Activated CD4-positive, CD25-positive, alpha-beta regulatory T cell treated with anti-CD3 and anti-CD28 coated beads, Interleukin-2, amount 50 U/mL, for 24 hours (primary cell): Measurements from ENCODE around the gene SPAG7.
"Not testable (repeated sequence)": the region's sequence is repeated elsewhere in the genome, so short reads cannot be mapped to it uniquely, and the experiment has no call there.

Experiments
- ATAC-seq, 2 donors: fragments of 150-1000 bp; cut with Tn5 transposase; one replicate each; pipeline ENCODE4 v1.10.0; 2021; ENCODE audit warnings: mild to moderate bottlenecking in 1 of 2, moderate library complexity in 1 of 2

The SPAG7 gene

DNA sequence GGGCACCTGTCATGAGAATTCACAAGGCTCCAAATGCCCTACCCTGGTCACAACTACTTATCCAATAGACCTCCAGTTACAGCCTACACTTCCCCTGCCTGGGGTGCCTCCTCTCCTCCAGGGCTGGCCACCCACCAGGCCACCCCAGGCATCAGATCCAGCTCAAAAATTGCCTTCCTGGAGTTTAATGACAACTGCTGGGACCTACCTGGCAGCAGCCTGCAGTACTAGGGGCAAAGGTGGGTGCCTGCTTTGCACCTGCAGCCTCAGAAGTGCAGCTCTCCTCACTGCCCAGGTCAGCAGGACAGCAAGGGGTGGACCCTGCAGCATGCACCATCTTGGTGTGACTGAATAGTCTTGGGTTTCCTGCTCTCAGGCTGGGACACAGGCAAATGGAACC is 32.0 kb downstream of the SPAG7 start:
- ATAC-seq: no peak

GRCh38 chr17:4934173-4934979 is 33.2 kb downstream of the SPAG7 start:
- ATAC-seq: no peak

- ATAC-seq: no peak
These were observed 34.0 kb downstream of the SPAG7 start for GRCh38 chr17:4933646-4934045.

DNA sequence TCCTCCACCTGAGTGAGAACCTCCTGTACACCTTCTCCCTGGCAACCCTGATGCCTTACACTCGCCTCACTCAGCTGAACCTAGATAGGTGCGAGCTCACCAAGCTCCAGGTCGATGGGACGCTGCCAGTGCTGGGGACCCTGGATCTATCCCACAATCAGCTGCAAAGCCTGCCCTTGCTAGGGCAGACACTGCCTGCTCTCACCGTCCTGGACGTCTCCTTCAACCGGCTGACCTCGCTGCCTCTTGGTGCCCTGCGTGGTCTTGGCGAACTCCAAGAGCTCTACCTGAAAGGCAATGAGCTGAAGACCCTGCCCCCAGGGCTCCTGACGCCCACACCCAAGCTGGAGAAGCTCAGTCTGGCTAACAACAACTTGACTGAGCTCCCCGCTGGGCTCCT is 34.9 kb downstream of the SPAG7 start:
- no peak for ATAC-seq

- no peak for ATAC-seq
These were observed 35.7 kb downstream of the SPAG7 start, which contains the start of gene GP1BA for GRCh38 chr17:4931963-4932362. GP1BA (plus strand) TSS chr17:4932277; CDS start chr17:4932605, 328 bp downstream.

GRCh38 chr17:4928881-4929280 is 38.7 kb downstream of the SPAG7 start:
- no peak for ATAC-seq

- ATAC-seq: not testable (repeated sequence)
These were observed 40.9 kb downstream of the SPAG7 start for GRCh38 chr17:4926577-4927335.

DNA sequence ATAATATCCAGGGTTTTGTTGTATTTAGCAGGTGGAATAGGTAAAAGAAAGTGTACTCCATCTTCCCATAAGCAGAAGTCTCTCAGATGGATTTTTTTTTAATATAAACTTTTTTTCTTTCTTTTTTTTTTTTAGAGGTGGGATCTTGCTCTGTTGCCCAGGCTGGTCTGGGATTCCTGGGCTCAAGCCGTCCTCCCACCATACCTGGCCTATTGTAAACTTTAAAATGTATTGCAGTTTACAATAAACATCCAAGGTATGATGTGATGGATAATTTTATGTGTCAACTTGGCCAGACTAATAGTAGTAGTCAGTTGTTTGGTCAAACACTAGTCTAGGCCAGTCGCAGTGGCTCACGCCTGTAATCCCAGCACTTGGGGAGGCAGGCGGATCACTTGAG is 46.3 kb downstream of the SPAG7 start:
- ATAC-seq: no peak

DNA sequence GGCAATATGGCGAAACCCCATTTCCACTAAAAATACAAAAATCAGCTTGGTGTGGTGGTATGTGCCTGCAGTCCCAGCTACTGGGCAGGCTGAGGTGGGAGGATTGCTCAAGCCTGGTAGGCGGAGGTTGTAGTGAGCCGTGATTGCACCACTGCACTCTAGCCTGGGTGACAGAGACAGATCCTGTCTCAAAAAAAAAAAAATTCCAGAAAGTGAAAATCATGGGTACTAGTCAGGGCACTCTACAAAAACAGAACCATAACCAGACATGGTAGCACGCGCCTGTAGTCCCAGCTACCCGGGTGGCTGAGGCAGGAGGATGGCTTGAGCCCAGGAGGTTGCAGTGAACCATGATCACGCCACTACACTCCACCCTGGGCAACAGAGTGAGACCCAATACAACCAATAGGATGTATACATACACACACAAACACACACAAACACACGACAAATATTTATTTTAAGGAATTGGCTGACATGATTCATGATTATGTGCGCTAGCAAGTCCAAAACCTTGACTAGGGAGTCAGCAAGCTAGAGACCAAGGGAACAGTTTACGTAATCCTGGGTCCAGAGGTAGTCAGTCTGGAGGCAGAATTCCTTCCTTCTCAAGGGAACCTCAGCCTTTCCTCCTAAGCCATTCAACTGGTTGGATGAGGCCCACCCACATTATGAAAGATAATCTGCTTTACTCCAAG is 47.1 kb downstream of the SPAG7 start:
- no peak for ATAC-seq

DNA sequence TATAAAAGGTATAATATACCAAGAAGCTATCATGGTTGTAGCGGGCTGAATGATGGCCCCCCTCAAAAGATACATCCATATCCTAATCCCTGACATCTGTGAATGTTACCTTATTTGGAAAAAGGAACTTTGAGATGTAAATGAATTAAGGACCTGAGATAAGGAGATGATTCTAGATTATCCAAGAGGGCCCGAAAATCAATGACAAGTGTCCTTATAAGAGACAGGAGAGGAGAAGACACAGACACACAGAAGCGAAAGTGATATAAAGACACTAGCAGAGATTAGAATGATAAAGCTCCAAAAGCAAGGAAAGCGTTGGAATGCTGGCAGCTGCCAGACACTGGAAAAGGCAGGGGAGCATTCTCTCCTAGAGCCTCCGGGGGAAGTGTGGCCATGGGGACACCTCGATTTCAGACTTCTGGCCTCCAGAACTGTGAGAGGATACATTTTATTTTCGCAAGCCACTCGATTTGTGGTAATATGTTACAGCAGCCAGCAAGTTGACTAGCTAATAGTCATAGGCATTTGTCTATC is 48.0 kb downstream of the SPAG7 start:
- ATAC-seq: no peak

DNA sequence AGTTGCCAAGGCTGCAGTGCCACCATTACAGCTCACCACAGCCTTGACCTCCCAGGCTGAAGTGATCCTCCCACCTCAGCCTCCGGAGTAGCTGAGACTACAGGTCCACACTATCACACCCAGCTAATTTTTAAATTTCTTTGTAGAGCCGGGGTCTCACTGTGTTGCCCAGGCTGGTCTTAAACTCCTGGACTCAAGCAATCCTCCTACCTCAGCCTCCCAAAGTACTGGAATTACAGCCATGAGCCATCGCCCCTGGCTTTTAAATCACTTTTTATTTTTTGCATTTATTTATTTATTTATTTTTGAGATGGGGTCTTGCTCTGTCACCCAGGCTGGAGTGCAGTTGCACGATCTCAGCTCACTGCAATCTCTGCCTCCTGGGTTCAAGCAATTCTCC is 53.1 kb downstream of the SPAG7 start:
- ATAC-seq: not testable (repeated sequence)

- no peak for ATAC-seq
These were observed 53.6 kb downstream of the SPAG7 start for GRCh38 chr17:4913994-4914393.
